ENCODE measurements around the gene HMCN1.

- TF ChIP-seq POLR2AphosphoS5 (IDR thresholded peaks at IDR 0.05; ENCODE audit: low read depth, low read length) (no peak), TAF1 (IDR thresholded peaks at IDR 0.05; ENCODE audit: borderline replicate concordance, insufficient read depth, low read length) (no peak), REST (IDR thresholded peaks at IDR 0.05; ENCODE audit: insufficient read depth in 1 of 2, low read depth in 2 of 2, low read length in 2 of 2) (no peak)
Observed at GRCh38 chr1:185895208-185895900, 161.2 kb downstream of the HMCN1 start.
